Mesenchymal stem cell (in vitro differentiated cells and primary cell): ENCODE data around the gene CLCNKA.
"Not testable (repeated sequence)": the region's sequence is repeated elsewhere in the genome, so short reads cannot be mapped to it uniquely, and the experiment has no call there.

Experiments
- DNase-seq: peaks from one replicate; pipeline ENCODE4 v3.0.0-alpha.2; 2013
- H2AFZ ChIP-seq: one replicate; pipeline ENCODE4 v1.6.1; 2013; ENCODE audit warnings: low read depth, mild to moderate bottlenecking, control low read depth, inconsistent platforms, low read length, moderate library complexity
- H2AK5ac ChIP-seq: 2 replicates; pipeline ENCODE4 v1.6.1; 2013; ENCODE audit warnings: low read length, moderate library complexity, mild to moderate bottlenecking, inconsistent platforms; ENCODE audit not compliant: severe bottlenecking
- H2BK120ac ChIP-seq: one replicate; pipeline ENCODE4 v1.6.1; 2013; ENCODE audit warnings: low read depth, mild to moderate bottlenecking, inconsistent platforms, low read length, moderate library complexity
- H2BK12ac ChIP-seq, 2 experiments: one replicate each; pipeline ENCODE4 v1.6.1; 2013; ENCODE audit warnings: inconsistent platforms in 2 of 2, low read length in 2 of 2, mild to moderate bottlenecking in 2 of 2, moderate library complexity in 2 of 2, control low read depth in 1 of 2
- H2BK15ac ChIP-seq: one replicate; pipeline ENCODE4 v1.6.1; 2013; ENCODE audit warnings: mild to moderate bottlenecking, low read depth, inconsistent platforms; ENCODE audit not compliant: poor library complexity, severe bottlenecking
- H2BK5ac ChIP-seq: 2 replicates; pipeline ENCODE4 v1.6.1; 2013; ENCODE audit warnings: low read depth, mild to moderate bottlenecking, low read length, control low read depth, inconsistent platforms; ENCODE audit not compliant: poor library complexity, severe bottlenecking
- H3K14ac ChIP-seq, 2 experiments: one replicate each; pipeline ENCODE4 v1.6.1; 2013; ENCODE audit warnings: inconsistent platforms in 2 of 2, low read length in 2 of 2, control low read depth in 1 of 2, mild to moderate bottlenecking in 1 of 2, moderate library complexity in 1 of 2
- H3K18ac ChIP-seq, 2 experiments: one replicate each; pipeline ENCODE4 v1.6.1; 2013; ENCODE audit warnings: inconsistent platforms in 2 of 2, low read length in 2 of 2, control low read depth in 1 of 2, low read depth in 1 of 2, mild to moderate bottlenecking in 1 of 2
- H3K23ac ChIP-seq, 2 experiments: one replicate each; pipeline ENCODE4 v1.6.1; 2013; ENCODE audit warnings: inconsistent platforms in 2 of 2, low read length in 2 of 2, mild to moderate bottlenecking in 2 of 2, moderate library complexity in 2 of 2, control low read depth in 1 of 2
- H3K27ac ChIP-seq: 2 replicates; pipeline ENCODE4 v1.5.1; 2013; ENCODE audit warnings: mild to moderate bottlenecking, moderate library complexity, low read length, control low read depth, inconsistent platforms; ENCODE audit not compliant: poor library complexity, severe bottlenecking
- H3K27me3 ChIP-seq, 2 experiments: 2 replicates each; pipeline versions ENCODE4 v1.6.1 to v1.7.0; 2013; ENCODE audit warnings: low read length in 2 of 2, mild to moderate bottlenecking in 2 of 2, moderate library complexity in 2 of 2, control low read depth in 1 of 2, inconsistent platforms in 1 of 2; ENCODE audit not compliant: control insufficient read depth in 1 of 2, insufficient read depth in 1 of 2
- H3K36me3 ChIP-seq, 2 experiments: 2 replicates each; pipeline versions ENCODE4 v1.6.1 to v1.7.0; 2013; ENCODE audit warnings: low read length in 2 of 2, control low read depth in 1 of 2, inconsistent platforms in 1 of 2, low read depth in 1 of 2, mild to moderate bottlenecking in 1 of 2; ENCODE audit not compliant: insufficient read depth in 2 of 2, control insufficient read depth in 1 of 2
- H3K4ac ChIP-seq, 2 experiments: one replicate each; pipeline ENCODE4 v1.6.1; 2013; ENCODE audit warnings: inconsistent platforms in 2 of 2, low read length in 2 of 2, mild to moderate bottlenecking in 2 of 2, moderate library complexity in 2 of 2, control low read depth in 1 of 2, low read depth in 1 of 2
- H3K4me1 ChIP-seq: 2 replicates; pipeline ENCODE4 v1.6.1; 2013; ENCODE audit warnings: low read depth, low read length, control low read depth; ENCODE audit not compliant: control insufficient read depth, insufficient read depth
- H3K4me2 ChIP-seq: 2 replicates; pipeline ENCODE4 v1.6.1; 2013; ENCODE audit warnings: low read length, mild to moderate bottlenecking, inconsistent platforms; ENCODE audit not compliant: poor library complexity, severe bottlenecking
- H3K4me3 ChIP-seq, 2 experiments: 2 replicates each; pipeline versions ENCODE4 v1.5.1 to v1.7.0; 2013; ENCODE audit warnings: low read length in 2 of 2, mild to moderate bottlenecking in 2 of 2, control low read depth in 1 of 2, low read depth in 1 of 2; ENCODE audit not compliant: insufficient read depth in 1 of 2
- H3K79me1 ChIP-seq: replicated peaks from 2 replicates; pipeline ENCODE4 v1.6.1; 2013; ENCODE audit warnings: mild to moderate bottlenecking, control low read depth, low read length, inconsistent platforms; ENCODE audit not compliant: poor library complexity, severe bottlenecking
- H3K9ac ChIP-seq: 2 replicates; pipeline ENCODE4 v1.7.0; 2013; ENCODE audit warnings: mild to moderate bottlenecking, low read length, moderate library complexity
- H3K9me3 ChIP-seq: 2 replicates; pipeline ENCODE4 v1.7.0; 2013; ENCODE audit warnings: mild to moderate bottlenecking, low read length; ENCODE audit not compliant: control insufficient read depth
- H4K8ac ChIP-seq: one replicate; pipeline ENCODE4 v1.6.1; 2013; ENCODE audit warnings: inconsistent platforms, mild to moderate bottlenecking, low read length, moderate library complexity
- H4K91ac ChIP-seq: one replicate; pipeline ENCODE4 v1.6.1; 2013; ENCODE audit warnings: mild to moderate bottlenecking, low read length, inconsistent platforms
- WGBS: methylation state at CpG from one replicate; pipeline ENCODE4 v1.1.7; 2013; ENCODE audit warnings: mixed read lengths; 5-methylcytosine and 5-hydroxymethylcytosine counted together

The CLCNKA gene

GRCh38 chr1:16061266-16061665 is 39.4 kb downstream of the CLCNKA start:
- peaks cover 19 to 47% of the 10 kb centered on the region in 2 experiments for H3K27me3 ChIP-seq
- H3K14ac ChIP-seq, result no peak overlapping the region
- H3K4me2 ChIP-seq, result no peak overlapping the region
- H2AK5ac ChIP-seq, result no peak overlapping the region
- no peaks in the 10 kb centered on the region for H3K36me3 ChIP-seq
- no peak overlapping the region for H2BK120ac ChIP-seq
- peaks cover 1% of the 10 kb centered on the region for H3K4me1 ChIP-seq
- H2BK15ac ChIP-seq, result no peak overlapping the region
- no peak overlapping the region for H3K27ac ChIP-seq
- H2BK5ac ChIP-seq, result no peak overlapping the region
- H3K4ac ChIP-seq, result no peak overlapping the region
- no peak overlapping the region for H3K9ac ChIP-seq
- H3K23ac ChIP-seq, result no peak overlapping the region
- no peak overlapping the region for H3K4me3 ChIP-seq
- no peaks in the 10 kb centered on the region for H3K79me1 ChIP-seq
- WGBS, result 88% methylated on average over 3 of the region's 3 CpGs
- no peak overlapping the region for H4K8ac ChIP-seq
- no peak overlapping the region for H2AFZ ChIP-seq
- no peak for DNase-seq
- no peak overlapping the region for H2BK12ac ChIP-seq
- H3K9me3 ChIP-seq, result no peaks in the 10 kb centered on the region
- H3K18ac ChIP-seq, result no peak overlapping the region
- no peak overlapping the region for H4K91ac ChIP-seq

- H2AK5ac ChIP-seq, H2BK120ac ChIP-seq, H2BK15ac ChIP-seq, H3K4me1 ChIP-seq, H3K23ac ChIP-seq, H3K9ac ChIP-seq, H2BK12ac ChIP-seq, H3K79me1 ChIP-seq, H3K4ac ChIP-seq, H3K4me3 ChIP-seq, H2BK5ac ChIP-seq, H3K36me3 ChIP-seq, H3K9me3 ChIP-seq, H3K18ac ChIP-seq, DNase-seq, H4K91ac ChIP-seq, H4K8ac ChIP-seq, H3K27ac ChIP-seq, H3K14ac ChIP-seq, H2AFZ ChIP-seq, H3K4me2 ChIP-seq: not testable (repeated sequence)
- peaks cover 19 to 53% of the 10 kb centered on the region in 2 experiments for H3K27me3 ChIP-seq
- 81% methylated on average over 2 of the region's 18 CpGs for WGBS
Measured at GRCh38 chr1:16061989-16062686, 40.3 kb downstream of the CLCNKA start.

- H2AFZ ChIP-seq, H3K79me1 ChIP-seq, H4K8ac ChIP-seq, H3K36me3 ChIP-seq, H3K4me2 ChIP-seq, H3K14ac ChIP-seq, H2BK15ac ChIP-seq, H3K27ac ChIP-seq, H2BK120ac ChIP-seq, H3K9ac ChIP-seq, H2AK5ac ChIP-seq, DNase-seq, H4K91ac ChIP-seq, H3K23ac ChIP-seq, H2BK12ac ChIP-seq, H3K9me3 ChIP-seq, H2BK5ac ChIP-seq, H3K4me3 ChIP-seq, H3K4ac ChIP-seq, H3K18ac ChIP-seq: not testable (repeated sequence)
- Histone ChIP-seq H3K4me1 (peaks cover 11% of the 10 kb centered on the region), H3K27me3 (peaks cover 16 to 53% of the 10 kb centered on the region in 2 experiments)
- WGBS, result 84% methylated on average over 7 of the region's 9 CpGs
Measured at GRCh38 chr1:16062687-16063075, 40.8 kb downstream of the CLCNKA start.

GRCh38 chr1:16063226-16063829 is 41.5 kb downstream of the CLCNKA start:
- H3K27ac ChIP-seq, result no peak overlapping the region
- H3K18ac ChIP-seq, result no peak overlapping the region
- H4K91ac ChIP-seq, result no peak overlapping the region
- no peak overlapping the region for H2AFZ ChIP-seq
- H3K79me1 ChIP-seq, result no peaks in the 10 kb centered on the region
- H2BK5ac ChIP-seq, result no peak overlapping the region
- H3K14ac ChIP-seq, result no peak overlapping the region
- no peaks in the 10 kb centered on the region for H3K36me3 ChIP-seq
- H3K4ac ChIP-seq, result no peak overlapping the region
- WGBS, result 93% methylated on average over 15 of the region's 15 CpGs
- H3K9me3 ChIP-seq, result no peaks in the 10 kb centered on the region
- no peak overlapping the region for H4K8ac ChIP-seq
- H3K23ac ChIP-seq, result no peak overlapping the region
- H3K4me1 ChIP-seq, result peaks cover 18% of the 10 kb centered on the region
- no peak overlapping the region for H2AK5ac ChIP-seq
- no peak overlapping the region for H3K4me3 ChIP-seq
- peak overlapping the region; percentile 29 for H2BK15ac ChIP-seq
- no peak for DNase-seq
- H2BK12ac ChIP-seq, result peak overlapping the region in 1 of 2 experiments; percentile 15
- no peak overlapping the region for H3K9ac ChIP-seq
- H3K4me2 ChIP-seq, result no peak overlapping the region
- H3K27me3 ChIP-seq, result peaks cover 16 to 58% of the 10 kb centered on the region in 2 experiments
- H2BK120ac ChIP-seq, result no peak overlapping the region
